Mesenchymal stem cell (in vitro differentiated cells and primary cell): Measurements from ENCODE around the gene MAGEB6B.
"Not testable (repeated sequence)": the region's sequence is repeated elsewhere in the genome, so short reads cannot be mapped to it uniquely, and the experiment has no call there.

Experiments
- DNase-seq: peaks from one replicate; pipeline ENCODE4 v3.0.0-alpha.2; 2013
- H2AFZ ChIP-seq: one replicate; pipeline ENCODE4 v1.6.1; 2013; ENCODE audit warnings: low read depth, mild to moderate bottlenecking, control low read depth, inconsistent platforms, low read length, moderate library complexity
- H2AK5ac ChIP-seq: 2 replicates; pipeline ENCODE4 v1.6.1; 2013; ENCODE audit warnings: low read length, moderate library complexity, mild to moderate bottlenecking, inconsistent platforms; ENCODE audit not compliant: severe bottlenecking
- H2BK120ac ChIP-seq: one replicate; pipeline ENCODE4 v1.6.1; 2013; ENCODE audit warnings: low read depth, mild to moderate bottlenecking, inconsistent platforms, low read length, moderate library complexity
- H2BK12ac ChIP-seq, 2 experiments: one replicate each; pipeline ENCODE4 v1.6.1; 2013; ENCODE audit warnings: inconsistent platforms in 2 of 2, low read length in 2 of 2, mild to moderate bottlenecking in 2 of 2, moderate library complexity in 2 of 2, control low read depth in 1 of 2
- H2BK15ac ChIP-seq: one replicate; pipeline ENCODE4 v1.6.1; 2013; ENCODE audit warnings: mild to moderate bottlenecking, low read depth, inconsistent platforms; ENCODE audit not compliant: poor library complexity, severe bottlenecking
- H2BK5ac ChIP-seq: 2 replicates; pipeline ENCODE4 v1.6.1; 2013; ENCODE audit warnings: low read depth, mild to moderate bottlenecking, low read length, control low read depth, inconsistent platforms; ENCODE audit not compliant: poor library complexity, severe bottlenecking
- H3K14ac ChIP-seq, 2 experiments: one replicate each; pipeline ENCODE4 v1.6.1; 2013; ENCODE audit warnings: inconsistent platforms in 2 of 2, low read length in 2 of 2, control low read depth in 1 of 2, mild to moderate bottlenecking in 1 of 2, moderate library complexity in 1 of 2
- H3K18ac ChIP-seq, 2 experiments: one replicate each; pipeline ENCODE4 v1.6.1; 2013; ENCODE audit warnings: inconsistent platforms in 2 of 2, low read length in 2 of 2, control low read depth in 1 of 2, low read depth in 1 of 2, mild to moderate bottlenecking in 1 of 2
- H3K23ac ChIP-seq, 2 experiments: one replicate each; pipeline ENCODE4 v1.6.1; 2013; ENCODE audit warnings: inconsistent platforms in 2 of 2, low read length in 2 of 2, mild to moderate bottlenecking in 2 of 2, moderate library complexity in 2 of 2, control low read depth in 1 of 2
- H3K27ac ChIP-seq: 2 replicates; pipeline ENCODE4 v1.5.1; 2013; ENCODE audit warnings: mild to moderate bottlenecking, moderate library complexity, low read length, control low read depth, inconsistent platforms; ENCODE audit not compliant: poor library complexity, severe bottlenecking
- H3K27me3 ChIP-seq, 2 experiments: 2 replicates each; pipeline versions ENCODE4 v1.6.1 to v1.7.0; 2013; ENCODE audit warnings: low read length in 2 of 2, mild to moderate bottlenecking in 2 of 2, moderate library complexity in 2 of 2, control low read depth in 1 of 2, inconsistent platforms in 1 of 2; ENCODE audit not compliant: control insufficient read depth in 1 of 2, insufficient read depth in 1 of 2
- H3K36me3 ChIP-seq, 2 experiments: 2 replicates each; pipeline versions ENCODE4 v1.6.1 to v1.7.0; 2013; ENCODE audit warnings: low read length in 2 of 2, control low read depth in 1 of 2, inconsistent platforms in 1 of 2, low read depth in 1 of 2, mild to moderate bottlenecking in 1 of 2; ENCODE audit not compliant: insufficient read depth in 2 of 2, control insufficient read depth in 1 of 2
- H3K4ac ChIP-seq, 2 experiments: one replicate each; pipeline ENCODE4 v1.6.1; 2013; ENCODE audit warnings: inconsistent platforms in 2 of 2, low read length in 2 of 2, mild to moderate bottlenecking in 2 of 2, moderate library complexity in 2 of 2, control low read depth in 1 of 2, low read depth in 1 of 2
- H3K4me1 ChIP-seq: 2 replicates; pipeline ENCODE4 v1.6.1; 2013; ENCODE audit warnings: low read depth, low read length, control low read depth; ENCODE audit not compliant: control insufficient read depth, insufficient read depth
- H3K4me2 ChIP-seq: 2 replicates; pipeline ENCODE4 v1.6.1; 2013; ENCODE audit warnings: low read length, mild to moderate bottlenecking, inconsistent platforms; ENCODE audit not compliant: poor library complexity, severe bottlenecking
- H3K4me3 ChIP-seq, 2 experiments: 2 replicates each; pipeline versions ENCODE4 v1.5.1 to v1.7.0; 2013; ENCODE audit warnings: low read length in 2 of 2, mild to moderate bottlenecking in 2 of 2, control low read depth in 1 of 2, low read depth in 1 of 2; ENCODE audit not compliant: insufficient read depth in 1 of 2
- H3K79me1 ChIP-seq: replicated peaks from 2 replicates; pipeline ENCODE4 v1.6.1; 2013; ENCODE audit warnings: mild to moderate bottlenecking, control low read depth, low read length, inconsistent platforms; ENCODE audit not compliant: poor library complexity, severe bottlenecking
- H3K9ac ChIP-seq: 2 replicates; pipeline ENCODE4 v1.7.0; 2013; ENCODE audit warnings: mild to moderate bottlenecking, low read length, moderate library complexity
- H3K9me3 ChIP-seq: 2 replicates; pipeline ENCODE4 v1.7.0; 2013; ENCODE audit warnings: mild to moderate bottlenecking, low read length; ENCODE audit not compliant: control insufficient read depth
- H4K8ac ChIP-seq: one replicate; pipeline ENCODE4 v1.6.1; 2013; ENCODE audit warnings: inconsistent platforms, mild to moderate bottlenecking, low read length, moderate library complexity
- H4K91ac ChIP-seq: one replicate; pipeline ENCODE4 v1.6.1; 2013; ENCODE audit warnings: mild to moderate bottlenecking, low read length, inconsistent platforms
- WGBS: methylation state at CpG from one replicate; pipeline ENCODE4 v1.1.7; 2013; ENCODE audit warnings: mixed read lengths; 5-methylcytosine and 5-hydroxymethylcytosine counted together

The MAGEB6B gene

GRCh38 chrX:26203561-26203960 lies 43.2 kb downstream of the MAGEB6B start:
- Histone ChIP-seq H3K23ac (no peak overlapping the region), H3K36me3 (no peaks in the 10 kb centered on the region), H3K4me1 (no peaks in the 10 kb centered on the region), H2BK120ac (no peak overlapping the region), H3K4ac (no peak overlapping the region), H4K8ac (no peak overlapping the region), H3K27ac (no peak overlapping the region), H2AFZ (no peak overlapping the region), H3K18ac (no peak overlapping the region), H3K27me3 (no peaks in the 10 kb centered on the region), H2BK12ac (no peak overlapping the region), H3K4me2 (no peak overlapping the region), H3K14ac (no peak overlapping the region), H3K9me3 (no peaks in the 10 kb centered on the region), H3K4me3 (no peak overlapping the region), H2BK15ac (no peak overlapping the region), H4K91ac (no peak overlapping the region), H3K9ac (no peak overlapping the region), H3K79me1 (no peaks in the 10 kb centered on the region), H2AK5ac (no peak overlapping the region), H2BK5ac (no peak overlapping the region)
- no peak for DNase-seq

GRCh38 chrX:26204717-26205116 lies 44.3 kb downstream of the MAGEB6B start:
- H3K18ac ChIP-seq, H3K4ac ChIP-seq, H3K9ac ChIP-seq, H2AK5ac ChIP-seq, H3K79me1 ChIP-seq, H2BK120ac ChIP-seq, H3K27ac ChIP-seq, H3K4me1 ChIP-seq, H2AFZ ChIP-seq, H2BK15ac ChIP-seq, H3K9me3 ChIP-seq, H4K91ac ChIP-seq, H2BK5ac ChIP-seq, H2BK12ac ChIP-seq, H3K4me3 ChIP-seq, DNase-seq, H3K27me3 ChIP-seq, H3K36me3 ChIP-seq, H3K23ac ChIP-seq, H3K14ac ChIP-seq, H3K4me2 ChIP-seq, H4K8ac ChIP-seq: not testable (repeated sequence)
- 94% methylated on average over 26 of the region's 27 CpGs for WGBS

- H3K23ac ChIP-seq: no peak overlapping the region
- H3K4me1 ChIP-seq: no peaks in the 10 kb centered on the region
- H4K8ac ChIP-seq: no peak overlapping the region
- H2BK12ac ChIP-seq: no peak overlapping the region
- H3K4me2 ChIP-seq: no peak overlapping the region
- no peaks in the 10 kb centered on the region for H3K27me3 ChIP-seq
- H2BK15ac ChIP-seq: no peak overlapping the region
- no peaks in the 10 kb centered on the region for H3K9me3 ChIP-seq
- H3K14ac ChIP-seq: no peak overlapping the region
- DNase-seq: no peak
- H4K91ac ChIP-seq: no peak overlapping the region
- no peak overlapping the region for H2BK5ac ChIP-seq
- H3K9ac ChIP-seq: no peak overlapping the region
- no peak overlapping the region for H2AFZ ChIP-seq
- no peak overlapping the region for H3K4me3 ChIP-seq
- H3K27ac ChIP-seq: no peak overlapping the region
- no peak overlapping the region for H2BK120ac ChIP-seq
- 44% methylated on average over 3 of the region's 3 CpGs for WGBS
- no peak overlapping the region for H2AK5ac ChIP-seq
- no peak overlapping the region for H3K4ac ChIP-seq
- H3K36me3 ChIP-seq: no peaks in the 10 kb centered on the region
- no peak overlapping the region for H3K18ac ChIP-seq
- H3K79me1 ChIP-seq: no peaks in the 10 kb centered on the region
Observed at GRCh38 chrX:26208012-26208411, 47.6 kb downstream of the MAGEB6B start.
